Caco-2 (cell line): ENCODE measurements around the gene KRT71. TPM values are rescaled to one million over a fixed set of nuclear protein-coding genes. Genes with fewer than 3 reads are reported as not detected.

Experiments
- BruUV-seq: library from RNA; stranded (reverse); fragments of 400-500 nt; replicated peaks from 2 replicates; lab custom pipeline; 2021; lab: Mats Ljungman, UMichigan
- CTCF ChIA-PET: fragments of 300-600 bp; sonication (Branson Sonifier 250); formaldehyde crosslinking; loops from one replicate; lab custom pipeline; 2022; ENCODE audit warnings: antibody characterized with exemption; lab: Charles Lee
- POLR2A ChIA-PET: fragments of 300-600 bp; sonication (Branson Sonifier 250); formaldehyde crosslinking; loops from one replicate; lab custom pipeline; 2022; ENCODE audit warnings: antibody characterized with exemption; lab: Charles Lee
- DNase-seq, 2 experiments: peaks; one replicate each; pipeline versions ENCODE4 v3.0.0 to v3.0.0-alpha.2; 2020 to 2022
- H3K27me3 ChIP-seq: replicated peaks from 2 replicates; pipeline ENCODE4 v1.6.0; 2011; ENCODE audit warnings: low read length; ENCODE audit not compliant: control insufficient read depth, insufficient read depth
- H3K36me3 ChIP-seq: 2 replicates; pipeline ENCODE4 v1.5.1; 2011; ENCODE audit warnings: low read length; ENCODE audit not compliant: control insufficient read depth, insufficient read depth
- H3K4me1 ChIP-seq: fragments of 250-450 bp; sonication (Bioruptor Pico); 2 replicates; pipeline ENCODE4 v1.5.1; 2020; ENCODE audit warnings: mild to moderate bottlenecking
- H3K4me3 ChIP-seq: 2 replicates; pipeline ENCODE4 v1.5.1; 2011; ENCODE audit warnings: low read depth, mild to moderate bottlenecking, control low read depth, low read length
- H3K9me3 ChIP-seq: fragments of 250-450 bp; sonication (Bioruptor Pico); 2 replicates; pipeline ENCODE4 v1.5.1; 2020; ENCODE audit warnings: mild to moderate bottlenecking, moderate library complexity
- H3K27ac Mint-ChIP-seq: one replicate; pipeline ENCODE4 v1.8.0; 2022; ENCODE audit warnings: mixed read lengths; ENCODE audit not compliant: unreplicated experiment
- H3K27me3 Mint-ChIP-seq: one replicate; pipeline ENCODE4 v1.8.0; 2022; ENCODE audit warnings: mixed read lengths; ENCODE audit not compliant: insufficient read depth, unreplicated experiment
- H3K36me3 Mint-ChIP-seq: one replicate; pipeline ENCODE4 v1.8.0; 2022; ENCODE audit warnings: mild to moderate bottlenecking, mixed read lengths; ENCODE audit not compliant: insufficient read depth, unreplicated experiment
- H3K4me1 Mint-ChIP-seq: one replicate; pipeline ENCODE4 v1.8.0; 2022; ENCODE audit warnings: low read depth, mixed read lengths; ENCODE audit not compliant: unreplicated experiment
- H3K4me3 Mint-ChIP-seq: one replicate; pipeline ENCODE4 v1.8.0; 2022; ENCODE audit warnings: mild to moderate bottlenecking, moderate library complexity, mixed read lengths; ENCODE audit not compliant: unreplicated experiment
- H3K9me3 Mint-ChIP-seq: one replicate; pipeline ENCODE4 v1.8.0; 2022; ENCODE audit warnings: mixed read lengths; ENCODE audit not compliant: unreplicated experiment
- CTCF ChIP-seq, 2 experiments: fragments of 200-600 bp in 1 of 2; IDR thresholded peaks; 1 replicate in 1 of 2; 2 replicates in 1 of 2; pipeline versions ENCODE4 v1.5.1 to v1.8.0; 2011 to 2022; ENCODE audit warnings: antibody characterized with exemption in 1 of 2, control low read depth in 1 of 2, inconsistent platforms in 1 of 2, low read depth in 1 of 2, low read length in 1 of 2, mild to moderate bottlenecking in 1 of 2, moderate library complexity in 1 of 2; ENCODE audit not compliant: insufficient read depth in 1 of 2, severe bottlenecking in 1 of 2, unreplicated experiment in 1 of 2
- intact Hi-C: fragments of 100-400 bp; cut with micrococcal nuclease; formaldehyde crosslinking; loops from one replicate; pipeline ENCODE4 v1.10.0; 2022; ENCODE audit not compliant: unreplicated experiment
- total RNA-seq: library from RNA; stranded (reverse); gene quantifications from 2 replicates; pipeline ENCODE4 v1.2.3, GENCODE V29; 2022

Gene KRT71
- total RNA-seq, 1 experiment from 2014 or later = 1.2 TPM

DNA sequence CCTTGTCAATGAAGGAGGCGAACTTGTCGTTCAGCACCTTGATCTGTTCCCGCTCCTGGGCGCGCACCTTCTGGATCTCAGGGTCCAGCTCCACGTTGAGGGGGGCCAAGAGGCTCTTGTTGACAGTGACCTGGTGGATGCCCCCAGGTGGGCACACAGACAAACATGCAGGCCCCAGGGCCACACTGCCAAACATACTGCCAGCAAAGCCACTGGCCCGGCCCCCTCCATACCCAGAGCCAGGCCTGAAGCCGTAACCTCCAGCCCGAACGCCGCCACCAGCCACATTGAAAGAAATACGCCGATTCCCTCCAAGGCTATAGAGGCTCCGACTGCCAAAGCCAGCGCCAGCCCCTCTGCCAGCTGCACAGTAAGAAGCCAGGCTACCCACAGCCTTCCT is 20.4 kb upstream of the KRT71 start:
- intact Hi-C loops = no loop called here
- Histone ChIP-seq H3K36me3 (no peaks in the 10 kb centered on the region), H3K4me1 (no peaks in the 10 kb centered on the region), H3K27me3 (no peaks in the 10 kb centered on the region), H3K9me3 (no peaks in the 10 kb centered on the region), H3K4me3 (no peak overlapping the region)
- POLR2A ChIA-PET = no interaction called here
- Mint-ChIP-seq H3K36me3 (no peaks in the 10 kb centered on the region), H3K4me3 (no peak overlapping the region), H3K9me3 (no peaks in the 10 kb centered on the region), H3K27ac (no peak overlapping the region), H3K4me1 (no peaks in the 10 kb centered on the region), H3K27me3 (peaks cover 3% of the 10 kb centered on the region)
- CTCF ChIA-PET = no interaction called here
- no peak for TF ChIP-seq CTCF (IDR thresholded peaks at IDR 0.05; ENCODE audit: insufficient read depth in 1 of 2, low read depth in 1 of 2, low read length in 1 of 2, severe bottlenecking in 1 of 2, unreplicated experiment in 1 of 2)
- DNase-seq = no peak
- no TSS peak for BruUV-seq

- Mint-ChIP-seq H3K4me3 (no peak overlapping the region), H3K9me3 (no peaks in the 10 kb centered on the region), H3K27ac (no peak overlapping the region), H3K27me3 (peaks cover 4% of the 10 kb centered on the region), H3K36me3 (no peaks in the 10 kb centered on the region), H3K4me1 (no peaks in the 10 kb centered on the region)
- Histone ChIP-seq H3K36me3 (no peaks in the 10 kb centered on the region), H3K27me3 (no peaks in the 10 kb centered on the region), H3K4me1 (no peaks in the 10 kb centered on the region), H3K4me3 (no peak overlapping the region), H3K9me3 (no peaks in the 10 kb centered on the region)
- DNase-seq = no peak
- POLR2A ChIA-PET = no interaction called here
- BruUV-seq = no TSS peak
- intact Hi-C loops = no loop called here
- CTCF ChIA-PET = no interaction called here
- TF ChIP-seq CTCF (IDR thresholded peaks at IDR 0.05; ENCODE audit: insufficient read depth in 1 of 2, low read depth in 1 of 2, low read length in 1 of 2, severe bottlenecking in 1 of 2, unreplicated experiment in 1 of 2) = no peak
These were observed 17.6 kb upstream of the KRT71 start for GRCh38 chr12:52570511-52570910.

DNA sequence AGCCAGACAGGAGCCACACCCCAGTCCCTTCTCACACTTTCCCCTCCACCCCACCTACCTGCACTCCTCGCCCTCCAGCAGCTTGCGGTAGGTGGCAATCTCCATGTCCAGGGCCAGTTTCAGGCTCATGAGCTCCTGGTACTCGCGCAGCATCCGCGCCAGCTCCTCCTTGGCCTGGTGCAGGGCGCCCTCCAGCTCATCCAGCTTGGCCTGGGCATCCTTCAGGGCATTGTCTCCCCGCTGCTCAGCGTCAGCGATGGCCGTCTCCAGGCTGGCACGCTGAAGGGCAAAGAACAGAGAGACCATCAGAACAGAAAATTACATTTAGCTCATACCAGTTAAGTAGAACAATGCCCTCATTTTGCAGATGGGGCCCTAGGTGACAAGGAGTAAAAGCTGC is 15.2 kb upstream of the KRT71 start:
- no peak for TF ChIP-seq CTCF (IDR thresholded peaks at IDR 0.05; ENCODE audit: insufficient read depth in 1 of 2, low read depth in 1 of 2, low read length in 1 of 2, severe bottlenecking in 1 of 2, unreplicated experiment in 1 of 2)
- no peaks in the 10 kb centered on the region for H3K9me3 ChIP-seq
- H3K4me1 Mint-ChIP-seq = no peaks in the 10 kb centered on the region
- H3K27me3 Mint-ChIP-seq = peaks cover 6% of the 10 kb centered on the region
- H3K4me3 Mint-ChIP-seq = no peak overlapping the region
- DNase-seq = no peak
- no peak overlapping the region for H3K27ac Mint-ChIP-seq
- ChIA-PET CTCF (no interaction called here), POLR2A (no interaction called here)
- H3K36me3 ChIP-seq = no peaks in the 10 kb centered on the region
- intact Hi-C loops = no loop called here
- no TSS peak for BruUV-seq
- H3K4me1 ChIP-seq = no peaks in the 10 kb centered on the region
- H3K4me3 ChIP-seq = no peak overlapping the region
- H3K36me3 Mint-ChIP-seq = no peaks in the 10 kb centered on the region
- no peaks in the 10 kb centered on the region for H3K9me3 Mint-ChIP-seq
- no peaks in the 10 kb centered on the region for H3K27me3 ChIP-seq
